Activated naive CD8-positive, alpha-beta T cell treated with anti-CD3 and anti-CD28 coated beads for 36 hours (primary cell): ENCODE data around the gene IRF2. TPM values are rescaled to one million over a fixed set of nuclear protein-coding genes. Genes with fewer than 3 reads are reported as not detected.

ENCODE experiments used
- DNase-seq: peaks from one replicate; pipeline ENCODE4 v3.0.0; 2021
- H3K27ac Mint-ChIP-seq: one replicate; pipeline ENCODE4 v1.8.0; 2022; ENCODE audit warnings: mild to moderate bottlenecking, moderate library complexity, mixed read lengths
- H3K27me3 Mint-ChIP-seq: one replicate; pipeline ENCODE4 v1.8.0; 2022; ENCODE audit warnings: mild to moderate bottlenecking, mixed read lengths
- H3K36me3 Mint-ChIP-seq: one replicate; pipeline ENCODE4 v1.8.0; 2021; ENCODE audit warnings: mild to moderate bottlenecking, mixed read lengths
- H3K4me1 Mint-ChIP-seq: one replicate; pipeline ENCODE4 v1.8.0; 2021; ENCODE audit warnings: mixed read lengths
- H3K4me3 Mint-ChIP-seq: one replicate; pipeline ENCODE4 v1.8.0; 2022; ENCODE audit warnings: mild to moderate bottlenecking, moderate library complexity, mixed read lengths
- H3K9me3 Mint-ChIP-seq: one replicate; pipeline ENCODE4 v1.8.0; 2022; ENCODE audit warnings: mixed read lengths
- total RNA-seq, 2 experiments: library from RNA; stranded (reverse); gene quantifications; one replicate each; pipeline ENCODE4 v1.2.3, GENCODE V29; 2021

Gene IRF2
- total RNA-seq, result 10 to 100 TPM; 49.1 to 61.4 TPM

DNA sequence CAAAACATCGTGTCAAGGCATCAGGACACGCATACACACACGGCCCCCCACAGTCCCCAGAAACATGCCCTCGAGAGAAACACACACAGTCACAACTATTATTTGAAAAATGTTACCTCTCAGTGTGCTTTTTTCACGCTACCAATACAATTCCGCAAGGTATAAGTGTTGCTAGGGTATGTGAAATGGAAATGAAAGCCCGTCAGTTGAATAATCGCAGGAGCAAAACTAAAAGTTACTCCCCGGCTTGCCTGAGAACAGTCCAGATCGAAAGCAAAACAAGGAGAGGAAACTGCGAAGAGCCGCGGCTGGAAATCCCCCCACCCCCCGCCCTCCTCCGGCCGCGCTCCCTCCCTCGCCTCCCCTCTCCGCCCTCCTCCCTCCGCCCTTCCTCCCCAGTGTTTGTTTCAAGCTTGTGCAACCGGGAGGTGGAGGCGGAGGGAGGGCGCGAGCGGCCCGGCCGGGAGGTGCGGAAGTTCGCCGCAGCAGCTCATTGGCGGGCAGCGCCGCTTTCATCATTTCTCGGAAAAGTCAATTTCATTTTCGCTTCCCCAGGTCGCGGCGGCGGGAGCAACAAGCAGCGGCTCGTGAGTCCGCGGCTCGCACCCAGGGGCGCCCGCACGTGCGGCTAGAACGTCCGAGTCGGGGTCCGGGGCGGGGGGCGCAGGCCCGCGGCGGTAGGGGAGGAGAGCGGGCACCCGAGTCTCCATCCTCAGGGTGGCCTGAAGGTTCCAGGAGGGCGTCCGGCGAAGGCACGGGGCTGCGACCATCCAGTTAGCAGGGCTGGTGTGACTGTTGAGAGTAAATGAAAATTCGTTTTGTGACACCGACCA lies at the start of gene IRF2:
IRF2 (minus strand) TSS at position 288 of the 833 bp plus-strand sequence. CDS start 45,486 bp downstream, outside the sequence.
- peaks cover 38% of the 10 kb centered on the region for H3K36me3 Mint-ChIP-seq
- peak; percentile 96 for DNase-seq
- H3K9me3 Mint-ChIP-seq, result no peaks in the 10 kb centered on the region
- no peaks in the 10 kb centered on the region for H3K27me3 Mint-ChIP-seq
- peaks cover 57% of the 10 kb centered on the region for H3K4me1 Mint-ChIP-seq
- peak within 1 kb of the TSS; percentile 98 for H3K4me3 Mint-ChIP-seq
- H3K27ac Mint-ChIP-seq, result peak within 1 kb of the TSS; percentile 100

DNA sequence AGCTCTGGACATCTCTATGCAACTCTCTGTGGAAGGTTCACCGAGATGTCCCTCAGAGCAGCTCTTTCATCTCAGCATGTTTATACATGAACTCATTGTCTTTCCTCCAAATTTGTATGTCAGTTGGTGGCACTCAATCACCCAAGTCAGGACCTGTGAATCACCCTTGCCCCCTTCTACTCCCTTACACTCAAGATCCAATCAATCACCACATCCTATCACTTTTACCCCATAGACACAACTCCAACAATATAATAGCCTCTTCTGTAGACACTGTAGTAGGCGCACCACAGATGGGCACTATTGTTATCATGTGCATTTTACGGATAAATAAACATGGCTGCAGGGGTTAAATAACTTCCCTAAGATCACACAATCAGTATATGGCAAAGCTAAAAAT lies 41.3 kb upstream of the IRF2 start:
- H3K27ac Mint-ChIP-seq, result peak overlapping the region; percentile 0
- no peak overlapping the region for H3K4me3 Mint-ChIP-seq
- peaks cover 30% of the 10 kb centered on the region for H3K4me1 Mint-ChIP-seq
- H3K36me3 Mint-ChIP-seq, result peaks cover 4% of the 10 kb centered on the region
- DNase-seq, result no peak
- H3K9me3 Mint-ChIP-seq, result peaks cover 12% of the 10 kb centered on the region
- H3K27me3 Mint-ChIP-seq, result no peaks in the 10 kb centered on the region

DNA sequence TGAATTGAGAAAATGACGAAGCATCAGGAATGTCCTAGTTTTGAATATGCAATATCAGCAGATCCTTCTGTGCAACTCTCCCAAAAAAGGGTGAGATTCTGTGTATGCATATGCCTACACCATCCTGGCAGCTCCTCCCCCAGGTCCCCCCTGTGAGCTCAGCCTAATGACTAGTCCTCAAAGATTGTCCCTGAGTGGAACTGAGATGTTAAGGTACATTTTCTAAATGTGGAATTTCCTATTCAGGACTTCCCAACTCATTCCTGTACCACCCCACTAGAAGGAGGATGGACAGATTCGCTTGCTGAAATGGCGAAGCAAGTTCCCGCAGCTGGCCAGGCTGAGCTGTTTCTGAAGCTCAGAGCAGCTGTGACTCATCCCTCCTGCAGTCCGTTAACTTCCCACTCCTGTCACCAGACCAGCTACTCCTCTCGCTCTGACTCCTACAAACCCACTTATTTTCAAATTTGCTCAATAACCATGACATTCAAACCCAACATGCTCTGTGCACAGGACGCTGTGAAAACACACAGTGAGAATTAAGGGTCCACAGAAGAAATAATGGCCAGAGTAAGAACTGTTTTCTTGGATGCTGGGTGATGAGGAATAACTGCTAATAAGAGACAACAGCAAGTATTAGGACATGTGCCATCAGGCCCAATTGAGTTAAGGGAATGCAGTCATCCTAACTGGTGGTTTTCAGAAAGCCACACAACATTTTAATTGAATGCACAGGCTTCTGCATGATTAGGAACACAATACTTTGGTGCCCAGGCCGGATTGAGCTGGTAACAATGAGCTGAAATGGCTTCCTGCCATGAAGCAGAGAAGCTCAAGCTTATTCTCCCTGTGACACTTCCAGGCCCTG lies 40.0 kb upstream of the IRF2 start:
- H3K27ac Mint-ChIP-seq, result peak overlapping the region; percentile 86
- H3K27me3 Mint-ChIP-seq, result no peaks in the 10 kb centered on the region
- peaks cover 34% of the 10 kb centered on the region for H3K4me1 Mint-ChIP-seq
- peaks cover 4% of the 10 kb centered on the region for H3K36me3 Mint-ChIP-seq
- peak overlapping the region; percentile 65 for H3K4me3 Mint-ChIP-seq
- DNase-seq, result peak; percentile 75
- peaks cover 16% of the 10 kb centered on the region for H3K9me3 Mint-ChIP-seq

DNA sequence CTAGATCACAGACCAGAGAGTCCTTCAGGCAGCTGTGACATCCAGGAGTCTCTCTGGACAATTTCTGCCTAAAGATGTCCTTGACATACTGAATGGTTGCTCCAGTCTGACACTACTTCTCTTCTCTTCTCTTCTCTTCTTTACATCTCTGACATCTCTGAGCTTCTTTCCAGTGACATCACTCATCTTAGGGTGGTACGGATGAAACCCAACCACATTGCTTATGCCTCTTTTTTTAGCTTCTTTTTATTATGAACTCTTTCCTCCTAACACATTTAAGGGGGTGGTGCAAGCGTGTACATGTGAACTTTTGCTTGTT lies 39.4 kb upstream of the IRF2 start:
- Mint-ChIP-seq H3K36me3 (peaks cover 3% of the 10 kb centered on the region), H3K9me3 (peaks cover 14% of the 10 kb centered on the region), H3K27me3 (no peaks in the 10 kb centered on the region), H3K4me1 (peaks cover 34% of the 10 kb centered on the region), H3K4me3 (peak overlapping the region; percentile 65), H3K27ac (peak overlapping the region; percentile 86)
- DNase-seq, result no peak

DNA sequence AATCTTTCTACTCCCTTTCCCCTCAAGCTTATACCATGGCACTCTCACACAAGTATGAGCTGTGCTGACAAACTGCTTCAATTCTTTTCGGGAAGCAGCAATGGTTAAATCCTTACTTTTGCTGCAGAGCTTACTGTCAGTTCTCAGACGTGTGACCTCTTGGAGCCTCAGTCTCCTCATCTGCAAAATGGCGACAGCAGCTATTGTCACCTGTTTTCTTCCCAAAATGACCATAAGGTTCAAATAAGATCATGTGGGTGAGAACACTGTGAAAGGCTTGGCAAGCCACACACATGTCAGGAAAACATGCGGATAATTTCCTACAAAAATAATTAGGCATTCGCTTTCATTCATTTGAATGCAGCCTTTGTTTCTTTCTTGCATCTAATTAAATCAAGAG lies 36.8 kb upstream of the IRF2 start:
- H3K9me3 Mint-ChIP-seq, result peaks cover 8% of the 10 kb centered on the region
- no peak overlapping the region for H3K4me3 Mint-ChIP-seq
- H3K27me3 Mint-ChIP-seq, result no peaks in the 10 kb centered on the region
- no peak overlapping the region for H3K27ac Mint-ChIP-seq
- H3K36me3 Mint-ChIP-seq, result no peaks in the 10 kb centered on the region
- DNase-seq, result no peak
- peaks cover 42% of the 10 kb centered on the region for H3K4me1 Mint-ChIP-seq

DNA sequence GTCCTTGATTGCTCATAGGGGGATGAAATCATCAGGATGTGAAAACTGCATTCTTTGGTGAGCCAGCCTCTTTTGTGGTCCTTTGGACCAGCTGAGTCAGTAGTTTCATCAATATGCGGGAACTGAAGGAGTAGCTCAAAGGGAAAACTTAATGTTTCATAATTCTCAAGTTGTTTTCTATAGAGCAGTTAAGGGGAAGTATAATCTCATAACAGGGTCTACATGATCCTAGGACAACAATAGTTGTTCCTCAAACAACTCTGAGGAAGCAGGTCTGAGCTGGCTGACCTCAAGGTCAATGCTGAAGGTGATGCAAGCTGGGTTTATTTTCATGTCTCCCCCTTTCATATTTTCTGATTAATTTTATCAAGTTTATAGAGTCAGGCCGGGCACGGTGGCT lies 36.1 kb upstream of the IRF2 start:
- DNase-seq, result no peak
- Mint-ChIP-seq H3K27ac (no peak overlapping the region), H3K27me3 (no peaks in the 10 kb centered on the region), H3K9me3 (peaks cover 8% of the 10 kb centered on the region), H3K4me3 (no peak overlapping the region), H3K4me1 (peaks cover 39% of the 10 kb centered on the region), H3K36me3 (no peaks in the 10 kb centered on the region)

DNA sequence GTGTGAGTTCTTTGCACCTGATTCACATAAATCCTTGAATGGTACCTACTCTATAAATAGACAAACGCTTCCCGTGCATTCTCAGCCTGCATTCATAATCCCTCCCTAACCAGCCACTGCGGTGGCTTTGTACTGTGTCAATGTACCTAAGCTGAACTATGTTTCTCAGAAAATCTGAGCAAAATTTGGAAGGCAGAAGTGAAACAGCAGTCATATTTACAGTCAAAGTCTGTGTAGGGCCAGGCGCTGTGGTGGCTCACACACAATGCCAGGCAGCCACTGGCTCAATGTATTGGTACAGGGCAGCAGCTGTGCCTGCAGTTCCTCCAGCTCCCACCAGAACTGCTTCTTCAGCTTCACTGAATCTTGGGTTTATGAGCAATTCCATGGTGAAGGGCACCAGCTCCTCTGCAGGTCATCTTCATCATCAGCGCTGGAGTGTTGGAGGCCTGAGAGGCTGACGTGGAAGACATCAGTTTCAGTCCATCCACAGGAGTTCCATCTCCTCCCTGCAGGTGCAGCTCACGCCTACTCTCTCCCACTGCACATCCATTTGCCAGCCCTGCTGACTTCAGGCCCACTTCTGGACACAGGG lies 32.3 kb upstream of the IRF2 start:
- peak; percentile 36 for DNase-seq
- no peak overlapping the region for H3K4me3 Mint-ChIP-seq
- H3K27ac Mint-ChIP-seq, result no peak overlapping the region
- H3K27me3 Mint-ChIP-seq, result no peaks in the 10 kb centered on the region
- peaks cover 7% of the 10 kb centered on the region for H3K9me3 Mint-ChIP-seq
- no peaks in the 10 kb centered on the region for H3K36me3 Mint-ChIP-seq
- H3K4me1 Mint-ChIP-seq, result peaks cover 26% of the 10 kb centered on the region

DNA sequence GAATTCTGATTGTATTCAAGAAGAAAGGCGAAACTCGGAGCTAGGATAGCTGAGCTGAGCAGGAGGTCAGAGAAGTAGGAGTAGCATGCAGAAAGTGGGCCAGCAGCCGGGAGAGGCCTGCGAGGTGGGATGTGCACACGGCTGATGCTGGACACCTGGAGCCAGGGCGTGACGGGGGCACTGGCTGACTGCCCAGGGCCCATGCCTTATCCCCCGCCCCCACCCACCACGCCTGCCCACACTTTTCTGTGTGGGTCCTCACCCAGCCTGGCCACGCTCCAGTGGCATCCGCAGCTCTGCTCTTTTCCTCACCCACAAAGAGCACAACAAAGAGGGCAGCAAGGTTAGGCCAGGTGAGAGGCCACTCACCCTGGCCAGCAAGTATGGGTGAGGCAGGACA lies 30.0 kb upstream of the IRF2 start:
- Mint-ChIP-seq H3K4me1 (peaks cover 24% of the 10 kb centered on the region), H3K27ac (peak overlapping the region; percentile 74), H3K4me3 (peak overlapping the region; percentile 56), H3K27me3 (no peaks in the 10 kb centered on the region), H3K9me3 (no peaks in the 10 kb centered on the region), H3K36me3 (no peaks in the 10 kb centered on the region)
- no peak for DNase-seq

DNA sequence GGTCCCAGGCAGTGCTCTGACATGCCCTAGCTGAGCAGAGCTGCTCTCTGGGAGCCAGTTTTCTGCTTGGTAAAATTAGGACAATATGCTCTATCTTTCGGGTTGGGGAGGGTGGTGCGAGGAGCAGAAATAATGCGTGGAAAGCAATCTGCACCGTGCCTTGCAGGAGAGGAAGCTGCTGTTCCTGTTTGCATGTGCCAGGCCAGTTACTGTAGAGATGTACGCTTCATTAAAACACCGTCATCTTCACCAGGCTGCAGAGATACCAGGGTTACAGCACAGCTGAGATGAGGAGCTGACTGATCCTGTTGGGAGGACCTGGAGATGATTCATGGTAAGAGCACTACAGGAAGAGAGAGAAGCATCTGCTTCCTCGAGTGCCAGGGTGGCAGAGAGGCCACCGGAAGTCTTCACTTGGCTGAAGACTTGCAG lies 29.5 kb upstream of the IRF2 start:
- DNase-seq, result no peak

DNA sequence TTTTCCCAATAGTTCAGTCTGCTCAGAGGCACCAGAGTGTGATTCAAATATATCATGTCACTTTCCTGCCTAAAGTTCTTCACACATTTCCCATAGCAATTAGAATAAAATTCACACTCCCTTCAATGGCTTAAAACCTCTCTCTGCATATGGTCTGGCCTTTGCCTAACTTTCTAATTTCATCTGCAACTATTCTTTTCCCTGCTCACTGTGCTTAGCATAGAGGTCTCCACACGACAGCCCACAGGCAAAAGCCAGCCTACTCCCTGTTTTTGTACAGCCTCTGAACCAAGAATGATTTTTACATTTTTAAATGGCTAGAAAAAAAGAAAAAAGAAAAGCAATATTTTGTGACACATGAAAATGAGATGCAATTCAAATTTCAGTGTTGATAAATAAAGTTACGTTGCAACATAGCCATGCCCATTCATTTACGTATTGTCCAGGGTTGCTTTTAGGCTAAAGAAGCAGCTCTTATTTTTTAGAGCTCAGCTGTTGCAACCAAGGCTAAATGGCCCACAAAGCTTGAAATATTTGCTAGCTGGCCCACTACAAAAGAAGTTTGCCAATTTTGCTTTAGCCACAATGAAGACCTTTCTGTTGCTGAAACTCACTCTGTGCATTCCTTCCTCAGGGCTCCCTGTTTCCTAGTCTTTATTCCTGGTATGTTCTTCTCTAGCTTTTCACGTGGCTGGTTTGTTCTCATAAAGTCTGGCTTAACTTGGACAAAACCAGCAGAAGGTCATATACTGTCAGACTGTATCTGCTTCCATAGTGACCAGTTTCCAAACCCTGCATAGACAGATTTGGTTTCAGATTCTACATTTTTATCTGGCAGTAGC lies 26.6 kb upstream of the IRF2 start:
- Mint-ChIP-seq H3K27me3 (no peaks in the 10 kb centered on the region), H3K36me3 (no peaks in the 10 kb centered on the region), H3K27ac (no peak overlapping the region), H3K4me1 (peaks cover 16% of the 10 kb centered on the region), H3K4me3 (no peak overlapping the region), H3K9me3 (no peaks in the 10 kb centered on the region)
- DNase-seq, result no peak

More for the DNA sequence above, 29.5 kb upstream of the IRF2 start:
- Mint-ChIP-seq H3K27ac (peak overlapping the region; percentile 74), H3K9me3 (no peaks in the 10 kb centered on the region), H3K27me3 (no peaks in the 10 kb centered on the region), H3K4me3 (peak overlapping the region; percentile 56), H3K4me1 (peaks cover 24% of the 10 kb centered on the region), H3K36me3 (no peaks in the 10 kb centered on the region)

DNA sequence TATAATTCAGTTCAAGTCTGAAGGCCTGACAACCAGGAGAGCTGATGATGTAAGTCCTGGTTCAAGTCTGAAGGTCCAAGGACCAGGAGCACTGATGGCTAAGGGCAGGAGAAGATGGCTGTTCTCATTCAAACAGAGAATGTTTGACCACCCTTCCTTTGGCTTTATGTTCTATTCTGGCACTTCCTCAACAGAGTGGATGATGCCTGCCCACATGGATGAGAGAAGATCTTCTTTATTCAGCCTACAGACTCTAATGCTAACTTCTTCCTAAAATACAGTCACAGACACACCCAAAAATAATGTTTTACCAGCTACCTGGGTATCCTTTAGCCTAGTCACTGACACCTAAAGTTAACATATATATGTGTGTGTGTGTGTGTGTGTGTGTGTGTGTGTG lies 25.6 kb upstream of the IRF2 start:
- H3K27ac Mint-ChIP-seq, result no peak overlapping the region

DNA sequence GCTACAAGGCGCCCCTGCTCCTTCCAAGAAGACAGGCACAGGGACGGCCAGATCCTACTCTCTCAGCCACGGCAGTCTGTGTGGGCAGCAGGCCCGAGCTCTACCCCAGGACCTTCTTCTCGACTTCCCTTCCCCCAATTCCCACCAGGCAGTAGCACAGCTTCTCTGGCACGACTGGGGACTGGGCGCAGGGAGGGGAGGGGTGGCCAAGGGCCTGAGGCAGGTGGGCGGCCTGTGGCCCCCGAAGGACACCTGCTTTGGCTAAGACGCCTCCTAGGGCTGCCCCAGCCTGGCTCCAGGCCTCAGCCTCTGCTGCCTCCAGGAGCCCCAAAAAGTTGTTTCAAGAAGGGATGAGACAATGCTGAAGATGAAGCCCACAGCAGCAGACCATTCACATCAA lies 24.2 kb upstream of the IRF2 start:
- Mint-ChIP-seq H3K36me3 (no peaks in the 10 kb centered on the region), H3K4me3 (no peak overlapping the region), H3K27ac (no peak overlapping the region), H3K27me3 (no peaks in the 10 kb centered on the region), H3K4me1 (peaks cover 6% of the 10 kb centered on the region), H3K9me3 (no peaks in the 10 kb centered on the region)
- no peak for DNase-seq

More for the DNA sequence above, 25.6 kb upstream of the IRF2 start:
- H3K27me3 Mint-ChIP-seq, result no peaks in the 10 kb centered on the region
- no peak overlapping the region for H3K4me3 Mint-ChIP-seq
- H3K4me1 Mint-ChIP-seq, result peaks cover 16% of the 10 kb centered on the region
- H3K9me3 Mint-ChIP-seq, result no peaks in the 10 kb centered on the region
- H3K36me3 Mint-ChIP-seq, result no peaks in the 10 kb centered on the region
- no peak for DNase-seq

DNA sequence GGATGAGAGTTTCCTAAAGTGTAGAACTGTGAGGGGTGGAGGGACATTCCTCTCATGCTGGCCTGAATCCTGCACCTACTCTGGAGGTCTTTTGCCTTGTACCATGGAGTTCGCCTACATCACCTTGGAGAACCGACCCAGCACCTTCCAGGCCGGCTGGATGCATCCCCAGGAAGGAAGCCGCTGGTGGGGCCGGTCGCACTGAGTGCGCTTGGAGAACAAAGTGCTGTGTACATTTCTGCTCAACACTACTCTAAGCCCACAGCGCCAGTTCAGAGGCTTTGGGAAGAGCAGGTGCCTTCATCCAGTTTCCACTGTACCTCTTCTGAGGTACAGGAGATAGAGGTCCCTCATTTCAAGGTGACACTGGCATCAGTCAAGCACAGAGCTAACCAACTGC lies 15.4 kb upstream of the IRF2 start:
- Mint-ChIP-seq H3K27me3 (no peaks in the 10 kb centered on the region), H3K36me3 (peaks cover 3% of the 10 kb centered on the region), H3K9me3 (no peaks in the 10 kb centered on the region), H3K4me3 (no peak overlapping the region), H3K4me1 (peaks cover 14% of the 10 kb centered on the region), H3K27ac (no peak overlapping the region)
- DNase-seq, result no peak

DNA sequence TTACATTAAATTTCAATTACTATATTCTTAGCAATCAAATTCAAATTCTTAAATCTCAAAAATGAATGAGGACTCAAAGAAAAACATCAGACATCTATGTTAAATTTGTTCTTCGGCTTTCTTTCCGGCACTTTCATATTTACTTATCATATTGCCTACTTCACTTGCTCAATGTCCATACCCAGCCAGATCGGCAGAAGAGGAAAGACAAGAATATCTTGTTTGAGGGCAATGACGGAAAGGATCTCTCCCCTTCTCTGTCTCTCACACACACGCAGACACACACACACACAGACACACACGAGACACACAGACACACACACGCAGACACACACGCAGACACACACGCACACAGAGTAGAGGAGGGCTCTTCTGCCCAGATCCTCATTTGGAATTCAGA lies 13.2 kb upstream of the IRF2 start:
- no peak for DNase-seq
- Mint-ChIP-seq H3K36me3 (peaks cover 10% of the 10 kb centered on the region), H3K4me1 (peaks cover 18% of the 10 kb centered on the region), H3K27ac (no peak overlapping the region), H3K9me3 (peaks cover 3% of the 10 kb centered on the region), H3K27me3 (no peaks in the 10 kb centered on the region), H3K4me3 (no peak overlapping the region)
